H1 (cell line): Measurements from ENCODE around the gene TMOD4. TPM values are rescaled to one million over a fixed set of nuclear protein-coding genes. Genes with fewer than 3 reads are reported as not detected.

Experiments
- CTCF ChIA-PET: fragments of 300-600 bp; sonication (Branson Sonifier 250); formaldehyde crosslinking; loops from one replicate; lab custom pipeline; 2021; ENCODE audit not compliant: partially characterized antibody; lab: Charles Lee
- POLR2A ChIA-PET: fragments of 300-600 bp; sonication (Branson Sonifier 250); formaldehyde crosslinking; loops from one replicate; lab custom pipeline; 2021; ENCODE audit warnings: inconsistent platforms; ENCODE audit not compliant: partially characterized antibody; lab: Charles Lee
- DNase-seq, 2 experiments: peaks; one replicate each; pipeline versions ENCODE4 v3.0.0 to v3.0.0-alpha.2; 2010 to 2022; ENCODE audit warnings: low spot score in 2 of 2, low read depth in 1 of 2, mixed read lengths in 1 of 2
- FAIRE-seq: peaks from 2 replicates; lab custom pipeline; 2011; peaks lifted over from hg19 to GRCh38; lab: Jason Lieb, UNC
- H2AFZ ChIP-seq: 2 replicates; pipeline ENCODE4 v1.8.1; 2012; ENCODE audit warnings: low read length, inconsistent platforms
- H2AK5ac ChIP-seq: 2 replicates; pipeline ENCODE4 v1.6.1; 2013; ENCODE audit warnings: low read depth, low read length
- H2BK120ac ChIP-seq: replicated peaks from 2 replicates; pipeline ENCODE3; 2013; ENCODE audit warnings: low read depth, low read length, inconsistent platforms
- H2BK12ac ChIP-seq: 2 replicates; pipeline ENCODE4 v1.6.1; 2013; ENCODE audit warnings: low read depth, low read length
- H2BK15ac ChIP-seq: 2 replicates; pipeline ENCODE4 v1.6.1; 2013; ENCODE audit warnings: low read length
- H2BK20ac ChIP-seq: 2 replicates; pipeline ENCODE4 v1.6.1; 2013; ENCODE audit warnings: low read length
- H2BK5ac ChIP-seq: 2 replicates; pipeline ENCODE4 v1.6.1; 2013; ENCODE audit warnings: low read depth, low read length
- H3K14ac ChIP-seq: 2 replicates; pipeline ENCODE4 v1.6.1; 2013; ENCODE audit warnings: inconsistent platforms; ENCODE audit not compliant: insufficient read length
- H3K18ac ChIP-seq: 2 replicates; pipeline ENCODE4 v1.6.1; 2013; ENCODE audit warnings: low read length; ENCODE audit errors: extremely low read depth
- H3K23ac ChIP-seq: 2 replicates; pipeline ENCODE4 v1.6.1; 2013; ENCODE audit warnings: inconsistent platforms; ENCODE audit not compliant: insufficient read length
- H3K23me2 ChIP-seq: 2 replicates; pipeline ENCODE4 v1.6.1; 2013; ENCODE audit warnings: low read depth, low read length
- H3K27ac ChIP-seq: 2 replicates; pipeline ENCODE4 v1.6.1; 2011; ENCODE audit warnings: low read depth, low read length, inconsistent platforms
- H3K27me3 ChIP-seq, 4 experiments: replicated peaks in 1 of 4; 1 replicate in 1 of 4; 2 replicates in 3 of 4; pipeline versions ENCODE4 v1.6.1 to v1.8.1; 2011 to 2013; ENCODE audit warnings: low read length in 3 of 4, mild to moderate bottlenecking in 3 of 4, inconsistent platforms in 2 of 4, mixed read lengths in 2 of 4, moderate library complexity in 1 of 4; ENCODE audit not compliant: control insufficient read depth in 3 of 4, insufficient read depth in 3 of 4; ENCODE audit errors: extremely low read depth in 1 of 4
- H3K36me3 ChIP-seq, 4 experiments: 2 replicates each; pipeline versions ENCODE4 v1.6.1 to v1.8.1; 2011 to 2013; ENCODE audit warnings: mild to moderate bottlenecking in 4 of 4, low read length in 3 of 4, moderate library complexity in 2 of 4, control low read depth in 1 of 4, inconsistent platforms in 1 of 4; ENCODE audit not compliant: insufficient read depth in 4 of 4, control insufficient read depth in 2 of 4
- H3K4ac ChIP-seq: replicated peaks from 2 replicates; pipeline ENCODE3; 2013; ENCODE audit warnings: low read length, low read depth, mixed read lengths, inconsistent platforms; ENCODE audit not compliant: insufficient read length
- H3K4me1 ChIP-seq, 4 experiments: replicated peaks in 1 of 4; 1 replicate in 1 of 4; 2 replicates in 3 of 4; pipeline versions ENCODE4 v1.6.1 to v1.8.1; 2011 to 2013; ENCODE audit warnings: low read length in 3 of 4, inconsistent platforms in 2 of 4, mixed read lengths in 1 of 4; ENCODE audit not compliant: insufficient read depth in 4 of 4, control insufficient read depth in 3 of 4
- H3K4me2 ChIP-seq, 2 experiments: 2 replicates each; pipeline versions ENCODE4 v1.6.1 to v1.8.1; 2011 to 2013; ENCODE audit warnings: low read depth in 2 of 2, low read length in 2 of 2, control low read depth in 1 of 2, inconsistent platforms in 1 of 2, mild to moderate bottlenecking in 1 of 2; ENCODE audit not compliant: insufficient read depth in 1 of 2
- H3K4me3 ChIP-seq, 4 experiments: fragments of 200-600, 300-600 bp in 1 of 4; sonication (generic), shearing (Covaris generic), sonication (Bioruptor Twin) in 1 of 4; 2 replicates each; pipeline versions ENCODE4 v1.5.1 to v1.8.1; 2011 to 2016; ENCODE audit warnings: low read length in 4 of 4, low read depth in 3 of 4, control low read depth in 2 of 4, inconsistent platforms in 2 of 4, mild to moderate bottlenecking in 2 of 4, mixed read lengths in 1 of 4, moderate library complexity in 1 of 4; ENCODE audit not compliant: insufficient read depth in 2 of 4; ENCODE audit errors: extremely low read depth in 1 of 4
- H3K56ac ChIP-seq: replicated peaks from 2 replicates; pipeline ENCODE3; 2013; ENCODE audit warnings: low read depth, mild to moderate bottlenecking, mixed read lengths, low read length, inconsistent platforms; ENCODE audit not compliant: insufficient read length
- H3K79me1 ChIP-seq: 2 replicates; pipeline ENCODE4 v1.6.1; 2013; ENCODE audit warnings: low read depth, low read length, control low read depth
- H3K79me2 ChIP-seq, 2 experiments: 2 replicates each; pipeline versions ENCODE4 v1.6.1 to v1.8.1; 2012 to 2013; ENCODE audit warnings: low read length in 2 of 2, mild to moderate bottlenecking in 2 of 2, inconsistent platforms in 1 of 2; ENCODE audit not compliant: insufficient read depth in 2 of 2, control insufficient read depth in 1 of 2
- H3K9ac ChIP-seq, 4 experiments: replicated peaks in 1 of 4; 1 replicate in 1 of 4; 2 replicates in 3 of 4; pipeline versions ENCODE4 v1.6.1 to v1.8.1; 2011 to 2013; ENCODE audit warnings: low read depth in 3 of 4, low read length in 3 of 4, control low read depth in 2 of 4, mild to moderate bottlenecking in 2 of 4, moderate library complexity in 2 of 4, inconsistent platforms in 1 of 4; ENCODE audit errors: extremely low read depth in 1 of 4
- H3K9me3 ChIP-seq, 2 experiments: 2 replicates each; pipeline versions ENCODE4 v1.6.1 to v1.8.1; 2012 to 2013; ENCODE audit warnings: mild to moderate bottlenecking in 2 of 2, moderate library complexity in 2 of 2, control low read depth in 1 of 2, inconsistent platforms in 1 of 2, low read depth in 1 of 2, low read length in 1 of 2, mixed read lengths in 1 of 2; ENCODE audit not compliant: insufficient read depth in 2 of 2
- H4K20me1 ChIP-seq, 2 experiments: replicated peaks in 1 of 2; 2 replicates each; pipeline versions ENCODE3 to v1.8.1; 2011 to 2013; ENCODE audit warnings: inconsistent platforms in 2 of 2, low read length in 2 of 2, mild to moderate bottlenecking in 1 of 2; ENCODE audit not compliant: insufficient read depth in 2 of 2, control insufficient read depth in 1 of 2
- H4K5ac ChIP-seq: 2 replicates; pipeline ENCODE4 v1.6.1; 2013; ENCODE audit warnings: low read length, low read depth, mixed read lengths, inconsistent platforms; ENCODE audit not compliant: insufficient read length
- H4K8ac ChIP-seq: 2 replicates; pipeline ENCODE4 v1.8.0; 2013; ENCODE audit warnings: mild to moderate bottlenecking, moderate library complexity, low read length, inconsistent platforms; ENCODE audit not compliant: insufficient read depth; ENCODE audit errors: extremely low read depth
- H4K91ac ChIP-seq: replicated peaks from 2 replicates; pipeline ENCODE3; 2013; ENCODE audit warnings: low read length, mixed read lengths, inconsistent platforms; ENCODE audit not compliant: insufficient read length
- EGR1 ChIP-seq: IDR thresholded peaks from 2 replicates; pipeline ENCODE4 v1.6.1; 2011; ENCODE audit warnings: low read depth, low read length, borderline replicate concordance
- GABPA ChIP-seq: IDR thresholded peaks from 2 replicates; pipeline ENCODE4 v1.6.1; 2011; ENCODE audit warnings: mild to moderate bottlenecking, low read length, moderate library complexity, borderline replicate concordance; ENCODE audit not compliant: insufficient read depth
- HDAC2 ChIP-seq, 2 experiments: fragments of 300-600 bp in 1 of 2; sonication (generic) in 1 of 2; IDR thresholded peaks; 2 replicates each; pipeline ENCODE4 v1.6.1; 2011 to 2012; ENCODE audit warnings: low read depth in 2 of 2, low read length in 2 of 2, mild to moderate bottlenecking in 2 of 2, moderate library complexity in 2 of 2, borderline replicate concordance in 1 of 2, inconsistent platforms in 1 of 2
- NANOG ChIP-seq: IDR thresholded peaks from 2 replicates; pipeline ENCODE4 v1.6.1; 2011; ENCODE audit warnings: low read length, low read depth, mild to moderate bottlenecking, inconsistent platforms; ENCODE audit not compliant: insufficient read depth, poor library complexity, severe bottlenecking
- POLR2A ChIP-seq, 2 experiments: IDR thresholded peaks; 1 replicate in 1 of 2; 2 replicates in 1 of 2; pipeline ENCODE4 v1.6.1; 2011; ENCODE audit warnings: low read depth in 2 of 2, low read length in 2 of 2, mild to moderate bottlenecking in 2 of 2; ENCODE audit errors: control extremely low read depth in 1 of 2
- TAF1 ChIP-seq: IDR thresholded peaks from 2 replicates; pipeline ENCODE4 v1.6.1; 2011; ENCODE audit warnings: mild to moderate bottlenecking, low read depth, low read length
- YY1 ChIP-seq: IDR thresholded peaks from 2 replicates; pipeline ENCODE4 v1.6.1; 2011; ENCODE audit warnings: low read depth, mild to moderate bottlenecking, low read length
- WGBS, 2 experiments: shearing (Covaris generic) in 1 of 2; methylation state at CpG; one replicate each; pipeline versions ENCODE4 v1.1.6 to v1.1.7; 2013 to 2015; ENCODE audit warnings: low lambda C conversion rate in 2 of 2, mixed read lengths in 2 of 2, inconsistent platforms in 1 of 2, low coverage in 1 of 2, missing lambda C conversion rate in 1 of 2; ENCODE audit not compliant: insufficient replicate concordance in 2 of 2, insufficient coverage in 1 of 2, insufficient read length in 1 of 2; ENCODE audit errors: extremely low coverage in 1 of 2, missing lambda C conversion rate in 1 of 2; 5-methylcytosine and 5-hydroxymethylcytosine counted together
- polyA plus RNA-seq, 7 experiments: library from polyadenylated mRNA; depleted of rRNA in 3 of 7; stranded (reverse) in 5 of 7; unstranded in 2 of 7; fragments of >200 nt in 5 of 7; fragments of 200-250 nt in 2 of 7; gene quantifications; 1 replicate in 5 of 7; 2 replicates in 1 of 7; 4 replicates in 1 of 7; pipeline versions ENCODE4 v1.2.1 to v1.2.3, GENCODE V29; 2011 to 2013; ENCODE audit warnings: missing spikeins in 2 of 7, mixed read lengths in 2 of 7
- total RNA-seq: library from RNA; stranded (reverse); fragmentation: NEBNext Ultra II Directional; extraction: Animal tissue kit (Norgen Biotek cat#: 25700); gene quantifications from 2 replicates; pipeline ENCODE4 v1.2.1, GENCODE V29; 2021
- TF ChIP-seq, protein P1 (sequence below): IDR thresholded peaks from 2 replicates; pipeline ENCODE4 v1.6.1; 2012; ENCODE audit warnings: inconsistent platforms

The TMOD4 gene
- total and polyA plus RNA-seq, 2 of the 8 experiments (the other 6 are each of a cell fraction or from before 2014, with no cell fraction given): 0.42 TPM; not detected in 1

DNA sequence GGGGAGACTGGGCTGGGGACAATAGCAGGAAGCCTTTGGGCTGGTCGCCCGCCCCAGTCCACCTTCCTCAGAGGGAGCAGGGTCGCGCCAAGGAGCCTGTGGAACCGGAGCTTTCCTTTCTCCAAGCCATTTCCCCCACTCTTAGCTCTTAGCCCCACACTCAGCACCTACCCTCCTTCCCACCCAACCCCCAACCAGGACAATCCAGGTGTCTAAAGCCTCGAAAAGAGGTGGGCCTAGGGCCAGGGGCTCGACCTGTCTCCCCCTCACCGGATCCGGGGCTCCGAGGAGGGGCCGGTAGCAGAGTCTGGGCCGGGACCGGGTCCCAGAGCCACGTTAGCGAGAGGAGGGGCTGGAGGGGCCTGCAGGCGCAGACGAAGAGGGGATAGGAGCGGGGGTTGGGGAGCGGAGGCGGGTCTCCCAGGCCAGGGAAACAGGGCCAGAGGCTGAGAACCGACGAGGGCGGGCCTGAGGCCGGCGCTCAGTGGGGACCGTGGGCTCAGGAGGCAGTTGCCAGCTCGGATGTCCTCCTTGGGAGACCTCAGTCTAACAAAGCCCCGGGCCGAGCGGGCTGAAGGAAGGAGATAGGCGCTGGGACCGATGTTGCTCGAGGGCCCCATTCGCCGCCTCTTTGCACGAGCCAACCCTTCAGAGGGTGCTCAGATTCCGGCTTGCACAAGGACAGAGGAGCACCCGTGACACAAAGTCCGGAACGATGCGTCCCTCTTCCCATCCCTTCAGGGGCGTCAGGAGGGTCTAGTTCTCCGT, 30.3 kb downstream of the TMOD4 start:
- H3K27me3 ChIP-seq: peaks cover 0 to 17% (median 8%) of the 10 kb centered on the region in 4 experiments; a peak in 5 of 7 replicates
- H3K4me2 ChIP-seq: peak overlapping the region; percentile 98 to 100
- no peak overlapping the region for H3K56ac ChIP-seq
- H3K9me3 ChIP-seq: no peaks in the 10 kb centered on the region
- no peak overlapping the region for H2AK5ac ChIP-seq
- no peaks in the 10 kb centered on the region for H3K36me3 ChIP-seq
- no peak overlapping the region for H3K23ac ChIP-seq
- peak overlapping the region; percentile 38; the same call in 1 of the 2 replicates for H2AFZ ChIP-seq
- H4K5ac ChIP-seq: no peak overlapping the region
- no peak overlapping the region; the same call in 1 of the 2 replicates for H2BK20ac ChIP-seq
- no peak overlapping the region; the same call in 1 of the 2 replicates for H2BK12ac ChIP-seq
- no peak overlapping the region for H2BK120ac ChIP-seq
- FAIRE-seq (no peak), DNase-seq (peak in 1 of 2 experiments; percentile 77)
- peak overlapping the region; percentile 3; the same call in 1 of the 2 replicates for H2BK5ac ChIP-seq
- ChIA-PET POLR2A (interaction anchor here (1.1 to 10.7 kb wide), 7 partner anchors 10 to 183 kb away, joined by 3 to 124 read pairs (median 6); partner anchors contain the start of genes LYSMD1, SCNM1 and TNFAIP8L2), CTCF (interaction anchor here (0.7 to 4.7 kb wide), 7 partner anchors 10 to 54 kb away, joined by 3 to 54 read pairs (median 5); no protein-coding TSS in a partner anchor)
- H3K27ac ChIP-seq: no peak overlapping the region
- peak overlapping the region in 3 of 4 experiments; percentile 40 to 59 (median 54); a peak in 5 of 7 replicates for H3K9ac ChIP-seq
- peak overlapping the region; percentile 72 for H3K4ac ChIP-seq
- H3K4me1 ChIP-seq: peaks cover 15 to 31% (median 21%) of the 10 kb centered on the region in 4 experiments
- peak overlapping the region; percentile 81 to 88 (median 85) for H3K4me3 ChIP-seq
- no peak overlapping the region for H3K14ac ChIP-seq
- no peaks in the 10 kb centered on the region for H3K79me2 ChIP-seq
- peaks cover 16% of the 10 kb centered on the region for H3K23me2 ChIP-seq
- 3% methylated on average over 41 of the region's 43 CpGs; no CpG with 5 or more reads in 1 of the 2 experiments for WGBS, 2 experiments
- H4K8ac ChIP-seq: 0 out of 2 replicates have a peak overlapping the region, but pooled peaks have one; percentile 19
- H4K91ac ChIP-seq: peak overlapping the region; percentile 63
- peak overlapping the region; percentile 73 for H3K18ac ChIP-seq
- H2BK15ac ChIP-seq: peak overlapping the region; percentile 49; the same call in 1 of the 2 replicates
- H4K20me1 ChIP-seq: no peaks in the 10 kb centered on the region
- peaks cover 5% of the 10 kb centered on the region; the same call in 1 of the 2 replicates for H3K79me1 ChIP-seq
- no peak for TF ChIP-seq GABPA
- TF ChIP-seq NANOG: no peak
- 0 out of 2 replicates have a peak, but pooled peaks have one; percentile 15 for TF ChIP-seq TAF1
- TF ChIP-seq YY1: no peak
- no peak for TF ChIP-seq POLR2A (IDR thresholded peaks at IDR 0.05; ENCODE audit: control extremely low read depth in 1 of 2, low read depth in 2 of 2, low read length in 2 of 2)
- no peak for TF ChIP-seq HDAC2 (IDR thresholded peaks at IDR 0.05; ENCODE audit: borderline replicate concordance in 1 of 2, low read depth in 2 of 2, low read length in 2 of 2)
- no peak for TF ChIP-seq EGR1
- TF ChIP-seq, protein P1, sequence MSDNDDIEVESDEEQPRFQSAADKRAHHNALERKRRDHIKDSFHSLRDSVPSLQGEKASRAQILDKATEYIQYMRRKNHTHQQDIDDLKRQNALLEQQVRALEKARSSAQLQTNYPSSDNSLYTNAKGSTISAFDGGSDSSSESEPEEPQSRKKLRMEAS: peak; percentile 13; the same call in 1 of the 2 replicates
